GM10266 (cell line): ENCODE data around the gene HECW1.
"Not testable (repeated sequence)": the region's sequence is repeated elsewhere in the genome, so short reads cannot be mapped to it uniquely, and the experiment has no call there.

Source experiments
- DNase-seq: peaks from one replicate; pipeline ENCODE4 v3.0.0; 2012; ENCODE audit errors: extremely low spot score
- TF ChIP-seq, protein P1 (sequence below): IDR thresholded peaks from 2 replicates; pipeline ENCODE4 v1.5.1; 2012; ENCODE audit warnings: mild to moderate bottlenecking, low read depth; ENCODE audit not compliant: control insufficient read depth, insufficient read depth; ENCODE audit errors: missing control alignments

HECW1 gene

DNA sequence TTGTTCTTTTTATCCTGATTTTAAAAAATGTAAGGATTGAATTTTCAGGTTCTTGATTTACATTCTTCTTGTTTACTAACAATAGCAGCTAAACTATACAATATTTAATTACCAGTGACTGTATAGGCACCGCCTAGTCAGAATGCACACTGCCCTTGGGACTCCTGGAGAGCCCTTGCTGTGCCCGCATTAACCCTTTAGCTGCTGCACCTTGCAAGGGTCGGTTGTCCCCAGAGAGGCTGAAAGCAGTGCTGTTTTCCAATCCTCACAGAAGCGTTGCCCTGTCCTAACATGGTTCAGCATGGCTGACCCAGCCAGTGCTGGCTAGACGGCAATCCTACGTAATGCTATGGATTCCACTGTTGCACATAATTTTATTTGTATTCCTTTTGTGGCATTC, 102.6 kb downstream of the HECW1 start:
- no peak for DNase-seq
- TF ChIP-seq, protein P1, sequence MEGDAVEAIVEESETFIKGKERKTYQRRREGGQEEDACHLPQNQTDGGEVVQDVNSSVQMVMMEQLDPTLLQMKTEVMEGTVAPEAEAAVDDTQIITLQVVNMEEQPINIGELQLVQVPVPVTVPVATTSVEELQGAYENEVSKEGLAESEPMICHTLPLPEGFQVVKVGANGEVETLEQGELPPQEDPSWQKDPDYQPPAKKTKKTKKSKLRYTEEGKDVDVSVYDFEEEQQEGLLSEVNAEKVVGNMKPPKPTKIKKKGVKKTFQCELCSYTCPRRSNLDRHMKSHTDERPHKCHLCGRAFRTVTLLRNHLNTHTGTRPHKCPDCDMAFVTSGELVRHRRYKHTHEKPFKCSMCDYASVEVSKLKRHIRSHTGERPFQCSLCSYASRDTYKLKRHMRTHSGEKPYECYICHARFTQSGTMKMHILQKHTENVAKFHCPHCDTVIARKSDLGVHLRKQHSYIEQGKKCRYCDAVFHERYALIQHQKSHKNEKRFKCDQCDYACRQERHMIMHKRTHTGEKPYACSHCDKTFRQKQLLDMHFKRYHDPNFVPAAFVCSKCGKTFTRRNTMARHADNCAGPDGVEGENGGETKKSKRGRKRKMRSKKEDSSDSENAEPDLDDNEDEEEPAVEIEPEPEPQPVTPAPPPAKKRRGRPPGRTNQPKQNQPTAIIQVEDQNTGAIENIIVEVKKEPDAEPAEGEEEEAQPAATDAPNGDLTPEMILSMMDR = no peak

DNA sequence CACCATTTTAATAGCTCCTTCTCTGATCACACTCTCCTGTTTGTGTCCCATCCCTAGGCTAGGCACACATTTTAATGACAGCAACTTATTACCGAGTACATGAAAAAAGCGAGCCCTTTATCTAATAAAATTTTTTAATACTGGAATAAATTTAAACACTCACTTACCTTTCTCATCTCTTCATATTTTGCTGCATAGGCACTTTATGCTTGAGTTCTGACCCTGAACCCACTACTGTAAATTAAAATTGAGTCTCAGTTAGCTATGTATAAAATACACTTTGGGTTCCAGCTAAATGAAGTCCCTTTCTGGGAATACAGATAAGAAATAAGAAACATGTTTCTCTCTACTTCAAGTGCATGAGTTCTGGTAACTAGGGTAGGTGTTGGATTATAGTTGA, 104.6 kb downstream of the HECW1 start:
- TF ChIP-seq, protein P1 = no peak
- DNase-seq = no peak

GRCh38 chr7:43218901-43219300, 106.5 kb downstream of the HECW1 start:
- not testable (repeated sequence) for DNase-seq

- TF ChIP-seq, protein P1 = no peak
- DNase-seq = no peak
These were observed 107.8 kb downstream of the HECW1 start for GRCh38 chr7:43220250-43220649.

DNA sequence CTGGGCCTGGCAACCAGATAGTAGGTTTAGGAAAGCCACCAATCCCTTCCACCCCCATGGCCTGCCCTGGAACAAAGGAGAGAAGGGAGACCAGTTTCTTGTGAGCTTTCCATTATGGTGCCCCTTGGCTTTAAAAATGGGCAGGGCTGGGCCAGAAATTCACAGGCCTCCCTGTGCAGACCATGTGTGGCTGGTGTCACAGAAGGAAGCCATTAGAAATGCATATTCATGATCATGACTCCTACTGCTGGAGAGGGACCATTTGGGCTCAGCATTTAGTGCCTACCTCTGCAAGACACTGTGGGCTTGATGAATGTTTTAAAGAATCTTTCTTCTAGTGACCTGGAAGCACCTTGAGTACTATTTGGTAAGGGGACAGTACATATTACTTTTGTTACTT, 108.3 kb downstream of the HECW1 start:
- TF ChIP-seq, protein P1 = no peak
- DNase-seq = no peak

DNA sequence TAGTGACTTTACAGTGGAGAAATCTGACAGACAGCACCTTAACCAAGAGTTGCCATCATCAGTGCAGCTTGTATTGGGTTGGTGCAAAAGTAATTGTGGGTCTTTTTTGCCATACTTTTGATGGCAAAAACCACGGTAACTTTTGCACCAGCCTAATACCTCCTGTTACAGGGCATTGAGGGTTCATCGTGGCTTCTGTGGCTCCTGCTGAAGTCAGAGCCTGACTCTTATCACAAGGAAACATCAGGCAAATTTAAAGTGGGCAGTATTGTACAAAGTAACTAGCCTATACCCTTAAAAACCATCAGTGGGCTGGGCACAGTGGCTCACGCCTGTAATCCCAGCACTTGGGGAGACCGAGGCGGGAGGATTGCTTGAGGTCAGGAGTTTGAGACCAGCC, 117.4 kb downstream of the HECW1 start:
- TF ChIP-seq, protein P1 = no peak
- no peak for DNase-seq

GRCh38 chr7:43232366-43232765, 119.9 kb downstream of the HECW1 start:
- DNase-seq = no peak
- TF ChIP-seq, protein P1 = no peak

DNA sequence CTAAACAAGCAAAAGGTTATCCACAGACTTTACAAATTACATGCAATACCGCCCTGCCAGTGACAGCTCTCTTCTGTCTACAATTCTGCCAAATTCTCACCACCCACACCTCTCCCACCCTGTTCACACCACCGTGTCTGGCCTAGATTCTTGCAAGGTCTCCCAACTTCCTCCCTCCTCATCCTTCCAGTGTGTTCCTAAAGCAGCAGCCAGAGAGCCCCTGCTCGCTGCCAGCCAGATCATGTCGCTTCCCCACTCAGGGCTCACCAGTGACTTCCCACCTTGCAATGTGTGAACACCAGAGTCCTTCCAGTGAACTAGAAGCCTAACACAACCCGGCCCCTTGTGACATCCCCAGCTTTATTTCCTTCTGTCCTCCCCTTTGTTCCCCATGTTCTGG, 121.6 kb downstream of the HECW1 start:
- TF ChIP-seq, protein P1 = no peak

More for the DNA sequence above, 121.6 kb downstream of the HECW1 start:
- no peak for DNase-seq
